ENCODE data around the gene MLPH.

The MLPH gene

DNA sequence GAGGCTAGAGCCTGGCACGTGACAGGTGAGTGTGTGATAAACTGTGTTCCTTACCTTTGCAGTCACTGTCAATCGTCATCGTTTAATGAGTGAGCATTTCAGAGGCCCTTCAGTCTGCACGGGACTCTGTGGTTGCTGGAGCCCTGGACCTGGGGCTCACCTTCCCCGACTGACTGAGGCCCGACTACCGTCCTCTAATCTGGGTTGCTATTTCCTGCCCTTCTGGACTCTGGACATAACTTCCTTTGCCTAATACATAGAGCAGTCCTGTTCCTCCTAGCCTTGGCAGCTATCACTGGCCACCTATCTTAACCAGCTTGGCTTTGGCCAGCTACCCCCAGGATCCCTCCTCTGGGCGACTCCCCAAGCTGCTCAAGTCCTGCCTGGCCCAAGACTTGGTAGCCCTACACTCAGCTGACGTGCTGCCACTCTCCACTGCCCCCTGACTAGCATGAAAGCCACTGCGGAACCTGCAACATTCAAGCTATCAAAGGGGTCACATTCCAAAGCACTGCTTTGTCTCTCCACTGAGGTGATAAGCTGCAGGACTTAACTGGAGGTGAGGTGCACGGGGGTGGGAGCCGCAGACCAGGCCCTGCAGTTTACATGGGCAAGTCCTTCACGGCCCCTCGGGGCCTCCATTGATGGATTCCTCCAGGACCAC, 114.5 kb downstream of the MLPH start:
- no peak for DNase-seq (ENCODE audit: low read depth)

DNA sequence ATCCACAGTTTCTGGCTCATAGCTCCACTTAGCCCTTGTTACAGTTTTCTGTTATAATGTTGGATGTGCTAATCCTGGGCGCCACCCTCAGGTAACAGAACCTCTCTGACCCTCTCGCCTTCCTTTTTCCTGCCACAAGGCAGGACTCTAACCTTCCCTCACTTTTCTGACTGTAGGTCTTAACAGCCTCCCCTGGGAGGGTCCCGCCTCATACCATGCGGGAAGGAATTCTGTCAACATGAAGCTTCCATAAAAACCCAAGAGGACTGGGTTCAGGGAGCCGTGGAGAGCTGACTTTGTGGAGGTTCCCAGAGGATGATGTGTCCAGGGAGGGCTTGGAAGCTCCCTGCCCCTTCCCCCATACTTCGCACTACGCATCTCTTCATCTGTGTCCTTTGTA, 115.4 kb downstream of the MLPH start:
- no peak for DNase-seq (ENCODE audit: low read depth)

DNA sequence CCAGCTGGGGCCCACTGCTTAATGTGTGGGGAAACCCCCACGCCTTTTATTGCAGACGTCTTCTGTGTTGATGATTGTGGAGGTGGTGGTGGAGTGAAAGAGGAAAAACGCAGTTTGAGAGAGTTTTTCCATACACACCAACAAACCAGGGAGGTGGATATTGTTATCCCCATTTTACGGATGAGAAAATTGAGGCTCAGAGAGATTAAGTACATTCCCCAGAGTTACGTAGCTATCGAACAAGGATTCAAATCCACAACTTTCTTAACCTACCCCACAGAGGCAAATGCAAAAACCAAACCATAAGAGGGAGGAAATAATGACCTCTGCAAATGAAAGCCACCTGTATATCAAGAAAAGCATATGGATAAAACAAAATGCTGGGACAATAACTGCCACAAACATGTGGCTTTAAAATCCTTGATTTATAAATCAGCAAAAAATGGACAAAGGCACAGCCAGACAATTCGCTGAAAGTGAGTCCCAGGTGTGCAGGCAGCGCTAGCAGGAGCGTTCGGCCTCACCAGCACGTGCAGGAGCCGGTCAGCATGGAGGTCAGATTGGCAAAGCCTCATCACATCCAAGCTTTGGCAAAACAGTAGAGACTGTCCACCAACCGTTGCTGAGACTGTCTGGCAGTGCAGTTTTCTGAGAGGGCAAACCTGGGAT, 116.1 kb downstream of the MLPH start:
- no peak for DNase-seq (ENCODE audit: low read depth)

GRCh38 chr2:237603718-237604362, 116.8 kb downstream of the MLPH start:
- DNase-seq (ENCODE audit: low read depth) = no peak

DNA sequence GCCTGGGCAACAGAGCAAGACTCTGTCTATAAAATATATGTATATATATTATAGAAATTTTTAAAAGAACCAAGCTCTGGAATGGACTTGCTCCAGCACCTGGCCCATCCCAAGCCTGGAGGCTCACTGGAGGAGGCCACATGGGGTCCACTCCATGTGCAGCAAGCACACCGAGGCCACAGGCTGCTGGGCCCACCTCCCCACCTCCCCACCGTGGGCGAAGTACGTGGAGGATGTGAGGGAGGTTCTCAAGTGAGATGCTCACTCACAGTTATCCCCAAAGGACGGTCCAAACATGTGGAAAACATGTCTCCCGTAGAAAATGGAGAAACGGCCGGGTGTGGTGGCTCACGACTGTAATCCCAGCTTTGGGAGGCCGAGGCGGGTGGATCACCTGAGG, 117.3 kb downstream of the MLPH start:
- no peak for DNase-seq (ENCODE audit: low read depth)

Data from activated T-cell treated with anti-CD3 and anti-CD28 coated beads for 48 hours (primary cell).